ENCODE results near the gene FOXP4. TPM values are rescaled to one million over a fixed set of nuclear protein-coding genes. Genes with fewer than 3 reads are reported as not detected.

Gene FOXP4
- total and polyA plus RNA-seq, 4 donors: 2.5 to 16.0 (median 4.3) TPM

DNA sequence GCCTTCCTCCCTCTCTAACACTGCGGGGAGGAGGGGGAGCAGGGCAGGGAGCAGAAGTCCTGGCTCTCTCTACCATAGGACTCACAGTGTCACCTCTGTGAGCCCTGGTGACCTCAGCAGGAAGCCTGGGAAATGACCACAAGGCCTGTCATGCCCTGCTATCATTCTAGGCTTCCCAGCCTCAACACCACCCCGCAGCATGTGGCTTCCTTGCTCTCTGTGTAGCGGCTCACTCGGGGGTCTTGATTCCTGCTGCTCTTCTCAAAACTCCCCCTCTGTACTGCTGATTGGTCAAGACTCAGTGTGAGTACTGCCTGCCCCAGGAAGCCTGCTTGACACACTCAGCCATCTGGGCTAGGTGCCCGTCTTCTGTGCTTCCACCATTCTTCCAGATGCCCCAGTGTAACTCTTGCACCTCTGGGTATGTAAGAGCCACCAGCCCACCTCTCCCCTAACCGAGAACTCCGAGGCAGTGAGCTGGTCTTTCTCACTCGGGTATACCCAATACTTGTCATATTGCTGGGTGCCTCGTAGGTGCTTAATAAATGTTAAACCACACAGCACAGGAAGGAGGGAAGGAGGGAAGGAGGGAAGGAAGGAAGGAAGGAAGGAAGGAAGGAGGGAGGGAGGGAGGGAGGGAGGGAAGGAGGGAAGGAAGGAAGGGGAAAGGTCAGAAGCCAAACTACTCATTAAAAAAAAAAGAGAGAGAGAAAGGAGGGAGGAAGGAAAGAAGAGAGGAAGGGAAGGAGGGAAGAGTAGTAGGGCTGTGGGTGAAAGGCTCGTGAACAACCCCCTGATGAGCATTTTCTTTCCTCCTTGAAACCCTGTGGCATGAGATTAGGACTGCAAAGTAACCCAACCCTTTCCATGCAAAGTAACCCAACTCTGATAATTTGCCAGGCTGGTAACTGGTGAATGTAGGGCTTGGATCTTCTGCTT lies 97.0 kb downstream of the FOXP4 start:
- H3K9ac ChIP-seq (ENCODE audit: low read depth in 1 of 2, low read length in 2 of 2): no peak overlapping the region
- no peaks in the 10 kb centered on the region for H3K36me3 ChIP-seq (ENCODE audit: control insufficient read depth in 4 of 4, insufficient read depth in 3 of 4, low read depth in 1 of 4, low read length in 3 of 4)
- H3K27ac ChIP-seq (ENCODE audit: low read depth in 1 of 2, low read length in 2 of 2): no peak overlapping the region
- TF ChIP-seq NR2F2 (IDR thresholded peaks at IDR 0.05) (peak; percentile 54), YY1 (IDR thresholded peaks at IDR 0.05) (no peak)
- TF ChIP-seq, protein P1, sequence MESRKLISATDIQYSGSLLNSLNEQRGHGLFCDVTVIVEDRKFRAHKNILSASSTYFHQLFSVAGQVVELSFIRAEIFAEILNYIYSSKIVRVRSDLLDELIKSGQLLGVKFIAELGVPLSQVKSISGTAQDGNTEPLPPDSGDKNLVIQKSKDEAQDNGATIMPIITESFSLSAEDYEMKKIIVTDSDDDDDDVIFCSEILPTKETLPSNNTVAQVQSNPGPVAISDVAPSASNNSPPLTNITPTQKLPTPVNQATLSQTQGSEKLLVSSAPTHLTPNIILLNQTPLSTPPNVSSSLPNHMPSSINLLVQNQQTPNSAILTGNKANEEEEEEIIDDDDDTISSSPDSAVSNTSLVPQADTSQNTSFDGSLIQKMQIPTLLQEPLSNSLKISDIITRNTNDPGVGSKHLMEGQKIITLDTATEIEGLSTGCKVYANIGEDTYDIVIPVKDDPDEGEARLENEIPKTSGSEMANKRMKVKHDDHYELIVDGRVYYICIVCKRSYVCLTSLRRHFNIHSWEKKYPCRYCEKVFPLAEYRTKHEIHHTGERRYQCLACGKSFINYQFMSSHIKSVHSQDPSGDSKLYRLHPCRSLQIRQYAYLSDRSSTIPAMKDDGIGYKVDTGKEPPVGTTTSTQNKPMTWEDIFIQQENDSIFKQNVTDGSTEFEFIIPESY (IDR thresholded peaks at IDR 0.05): no peak
- TF ChIP-seq, protein P2, sequence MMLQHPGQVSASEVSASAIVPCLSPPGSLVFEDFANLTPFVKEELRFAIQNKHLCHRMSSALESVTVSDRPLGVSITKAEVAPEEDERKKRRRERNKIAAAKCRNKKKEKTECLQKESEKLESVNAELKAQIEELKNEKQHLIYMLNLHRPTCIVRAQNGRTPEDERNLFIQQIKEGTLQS (IDR thresholded peaks at IDR 0.05): no peak
- DNase-seq (ENCODE audit: low spot score): no peak
- H3K27me3 ChIP-seq (ENCODE audit: control insufficient read depth in 4 of 4, insufficient read depth in 4 of 4, low read length in 3 of 4): no peaks in the 10 kb centered on the region
- WGBS: 72% methylated on average over 10 of the region's 10 CpGs
- no peak overlapping the region for H3K4me3 ChIP-seq (ENCODE audit: low read depth in 1 of 3, low read length in 3 of 3)
- H3K4me1 ChIP-seq (ENCODE audit: control insufficient read depth in 4 of 4, insufficient read depth in 4 of 4, low read length in 3 of 4): peaks cover 0 to 11% (median 6%) of the 10 kb centered on the region in 4 donors
- no peaks in the 10 kb centered on the region for H3K9me3 ChIP-seq (ENCODE audit: control insufficient read depth in 4 of 4, low read length in 3 of 4)

DNA sequence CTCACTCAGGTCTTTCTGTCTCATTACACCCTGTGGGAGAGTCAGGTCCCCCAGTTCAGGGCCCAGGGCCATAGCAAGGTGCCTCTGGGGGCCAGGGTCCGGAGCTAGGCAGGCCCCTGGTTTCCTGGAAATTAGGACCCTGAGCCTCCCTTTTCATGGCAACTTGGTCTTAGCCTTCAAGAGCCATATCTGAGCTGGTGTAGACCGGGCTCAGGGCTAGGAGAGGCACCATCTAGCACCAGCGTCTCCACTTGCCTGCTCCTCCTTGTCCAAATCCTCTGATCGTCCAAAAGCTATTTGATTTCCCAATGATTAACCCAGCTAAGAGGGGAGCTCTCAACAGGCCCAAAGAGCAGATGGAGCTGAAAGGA lies 97.7 kb downstream of the FOXP4 start:
- H3K4me3 ChIP-seq (ENCODE audit: low read depth in 1 of 3, low read length in 3 of 3): no peak overlapping the region
- H3K9me3 ChIP-seq (ENCODE audit: control insufficient read depth in 4 of 4, low read length in 3 of 4): no peaks in the 10 kb centered on the region
- DNase-seq (ENCODE audit: low spot score): no peak
- no peak overlapping the region for H3K9ac ChIP-seq (ENCODE audit: low read depth in 1 of 2, low read length in 2 of 2)
- TF ChIP-seq HNF4G (IDR thresholded peaks at IDR 0.05) (no peak), YY1 (IDR thresholded peaks at IDR 0.05) (no peak), SP1 (IDR thresholded peaks at IDR 0.05) (no peak)
- TF ChIP-seq, protein P3, sequence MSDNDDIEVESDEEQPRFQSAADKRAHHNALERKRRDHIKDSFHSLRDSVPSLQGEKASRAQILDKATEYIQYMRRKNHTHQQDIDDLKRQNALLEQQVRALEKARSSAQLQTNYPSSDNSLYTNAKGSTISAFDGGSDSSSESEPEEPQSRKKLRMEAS (IDR thresholded peaks at IDR 0.05): no peak
- WGBS: 94% methylated on average over 4 of the region's 4 CpGs
- peaks cover 0 to 4% (median 1%) of the 10 kb centered on the region in 4 donors for H3K4me1 ChIP-seq (ENCODE audit: control insufficient read depth in 4 of 4, insufficient read depth in 4 of 4, low read length in 3 of 4)
- no peaks in the 10 kb centered on the region for H3K36me3 ChIP-seq (ENCODE audit: control insufficient read depth in 4 of 4, insufficient read depth in 3 of 4, low read depth in 1 of 4, low read length in 3 of 4)
- H3K27ac ChIP-seq (ENCODE audit: low read depth in 1 of 2, low read length in 2 of 2): no peak overlapping the region
- no peaks in the 10 kb centered on the region for H3K27me3 ChIP-seq (ENCODE audit: control insufficient read depth in 4 of 4, insufficient read depth in 4 of 4, low read length in 3 of 4)

DNA sequence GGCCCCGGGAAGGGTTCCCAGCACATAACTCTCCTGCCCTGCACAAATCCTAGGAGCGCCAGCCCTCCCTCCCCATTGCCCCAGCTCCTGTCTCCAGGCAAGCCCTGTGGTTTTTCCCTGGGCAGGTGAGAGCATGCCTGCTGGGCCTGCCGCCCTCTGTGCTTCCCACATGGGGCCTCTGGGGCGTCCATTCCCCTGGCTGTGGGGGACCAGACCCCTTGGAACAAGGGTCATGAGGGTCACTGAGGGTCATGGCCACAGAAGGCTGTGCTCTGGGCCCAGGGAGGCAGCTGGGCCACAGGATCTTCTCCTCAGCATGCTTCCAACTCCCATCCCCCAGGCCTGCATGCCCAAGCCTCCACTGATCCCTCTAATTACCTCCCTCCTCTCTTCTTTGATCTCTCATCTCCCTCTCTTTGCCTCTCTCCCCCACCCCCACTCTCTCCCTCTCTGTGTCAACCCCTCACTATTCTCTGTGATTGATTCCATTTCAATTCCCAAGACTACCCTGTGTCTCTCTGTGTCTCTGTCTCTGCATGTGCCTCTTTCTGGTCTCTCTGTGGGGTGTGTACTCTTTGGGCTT lies 98.2 kb downstream of the FOXP4 start:
- DNase-seq (ENCODE audit: low spot score): no peak
- Histone ChIP-seq H3K9me3 (ENCODE audit: control insufficient read depth in 4 of 4, low read length in 3 of 4) (no peaks in the 10 kb centered on the region), H3K4me3 (ENCODE audit: low read depth in 1 of 3, low read length in 3 of 3) (no peak overlapping the region), H3K36me3 (ENCODE audit: control insufficient read depth in 4 of 4, insufficient read depth in 3 of 4, low read depth in 1 of 4, low read length in 3 of 4) (no peaks in the 10 kb centered on the region), H3K27me3 (ENCODE audit: control insufficient read depth in 4 of 4, insufficient read depth in 4 of 4, low read length in 3 of 4) (no peaks in the 10 kb centered on the region), H3K4me1 (ENCODE audit: control insufficient read depth in 4 of 4, insufficient read depth in 4 of 4, low read length in 3 of 4) (no peaks in the 10 kb centered on the region), H3K27ac (ENCODE audit: low read depth in 1 of 2, low read length in 2 of 2) (no peak overlapping the region), H3K9ac (ENCODE audit: low read depth in 1 of 2, low read length in 2 of 2) (no peak overlapping the region)
- 83% methylated on average over 4 of the region's 4 CpGs for WGBS
- no peak for TF ChIP-seq GABPA (IDR thresholded peaks at IDR 0.05 in 1 of 2, conservative IDR thresholded peaks at IDR 0.05 in 1 of 2)
- no peak for TF ChIP-seq JUND (IDR thresholded peaks at IDR 0.05)
- TF ChIP-seq, protein P4, sequence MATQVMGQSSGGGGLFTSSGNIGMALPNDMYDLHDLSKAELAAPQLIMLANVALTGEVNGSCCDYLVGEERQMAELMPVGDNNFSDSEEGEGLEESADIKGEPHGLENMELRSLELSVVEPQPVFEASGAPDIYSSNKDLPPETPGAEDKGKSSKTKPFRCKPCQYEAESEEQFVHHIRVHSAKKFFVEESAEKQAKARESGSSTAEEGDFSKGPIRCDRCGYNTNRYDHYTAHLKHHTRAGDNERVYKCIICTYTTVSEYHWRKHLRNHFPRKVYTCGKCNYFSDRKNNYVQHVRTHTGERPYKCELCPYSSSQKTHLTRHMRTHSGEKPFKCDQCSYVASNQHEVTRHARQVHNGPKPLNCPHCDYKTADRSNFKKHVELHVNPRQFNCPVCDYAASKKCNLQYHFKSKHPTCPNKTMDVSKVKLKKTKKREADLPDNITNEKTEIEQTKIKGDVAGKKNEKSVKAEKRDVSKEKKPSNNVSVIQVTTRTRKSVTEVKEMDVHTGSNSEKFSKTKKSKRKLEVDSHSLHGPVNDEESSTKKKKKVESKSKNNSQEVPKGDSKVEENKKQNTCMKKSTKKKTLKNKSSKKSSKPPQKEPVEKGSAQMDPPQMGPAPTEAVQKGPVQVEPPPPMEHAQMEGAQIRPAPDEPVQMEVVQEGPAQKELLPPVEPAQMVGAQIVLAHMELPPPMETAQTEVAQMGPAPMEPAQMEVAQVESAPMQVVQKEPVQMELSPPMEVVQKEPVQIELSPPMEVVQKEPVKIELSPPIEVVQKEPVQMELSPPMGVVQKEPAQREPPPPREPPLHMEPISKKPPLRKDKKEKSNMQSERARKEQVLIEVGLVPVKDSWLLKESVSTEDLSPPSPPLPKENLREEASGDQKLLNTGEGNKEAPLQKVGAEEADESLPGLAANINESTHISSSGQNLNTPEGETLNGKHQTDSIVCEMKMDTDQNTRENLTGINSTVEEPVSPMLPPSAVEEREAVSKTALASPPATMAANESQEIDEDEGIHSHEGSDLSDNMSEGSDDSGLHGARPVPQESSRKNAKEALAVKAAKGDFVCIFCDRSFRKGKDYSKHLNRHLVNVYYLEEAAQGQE (IDR thresholded peaks at IDR 0.05): no peak
- TF ChIP-seq RXRA (IDR thresholded peaks at IDR 0.05): no peak
- TF ChIP-seq EGR1 (IDR thresholded peaks at IDR 0.05; ENCODE audit: low read depth in 2 of 2): no peak
- TF ChIP-seq, protein P1 (IDR thresholded peaks at IDR 0.05): no peak
- TF ChIP-seq, protein P2 (IDR thresholded peaks at IDR 0.05): no peak
- TF ChIP-seq NR2F2 (IDR thresholded peaks at IDR 0.05): no peak
- no peak for TF ChIP-seq RAD21 (IDR thresholded peaks at IDR 0.05)
- TF ChIP-seq, protein P3 (IDR thresholded peaks at IDR 0.05): no peak
- no peak for TF ChIP-seq FOXA1 (IDR thresholded peaks at IDR 0.05)
- no peak for TF ChIP-seq HNF4A (conservative IDR thresholded peaks at IDR 0.05)
- TF ChIP-seq SP1 (IDR thresholded peaks at IDR 0.05): no peak
- no peak for TF ChIP-seq FOXA2 (IDR thresholded peaks at IDR 0.05)
- TF ChIP-seq TAF1 (conservative IDR thresholded peaks at IDR 0.05): no peak
- TF ChIP-seq YY1 (IDR thresholded peaks at IDR 0.05): no peak

Data from liver (tissue), 9 donors.